Endothelial cell (in vitro differentiated cells): Measurements from ENCODE around the gene GRAMD2A. TPM values are rescaled to one million over a fixed set of nuclear protein-coding genes. Genes with fewer than 3 reads are reported as not detected.

Experiments
- DNase-seq: peaks from one replicate; pipeline ENCODE4 v3.0.0; 2021; ENCODE audit warnings: low spot score
- H3K27ac Mint-ChIP-seq: one replicate; pipeline ENCODE4 v1.8.0; 2021; ENCODE audit warnings: mixed read lengths, inconsistent platforms; ENCODE audit not compliant: unreplicated experiment
- H3K27me3 Mint-ChIP-seq: one replicate; pipeline ENCODE4 v1.8.0; 2021; ENCODE audit warnings: mild to moderate bottlenecking, moderate library complexity, mixed read lengths, inconsistent platforms; ENCODE audit not compliant: unreplicated experiment
- H3K36me3 Mint-ChIP-seq: one replicate; pipeline ENCODE4 v1.8.0; 2021; ENCODE audit warnings: mild to moderate bottlenecking, low read depth, mixed read lengths, inconsistent platforms; ENCODE audit not compliant: unreplicated experiment
- H3K4me1 Mint-ChIP-seq: one replicate; pipeline ENCODE4 v1.8.0; 2021; ENCODE audit warnings: mild to moderate bottlenecking, mixed read lengths, inconsistent platforms; ENCODE audit not compliant: unreplicated experiment
- H3K4me3 Mint-ChIP-seq: one replicate; pipeline ENCODE4 v1.8.0; 2021; ENCODE audit warnings: mild to moderate bottlenecking, mixed read lengths, inconsistent platforms; ENCODE audit not compliant: unreplicated experiment
- H3K9me3 Mint-ChIP-seq: one replicate; pipeline ENCODE4 v1.8.0; 2021; ENCODE audit warnings: mixed read lengths, inconsistent platforms; ENCODE audit not compliant: unreplicated experiment
- total RNA-seq: library from RNA; stranded (reverse); fragmentation: NEBNext Ultra II Directional; extraction: Animal tissue kit (Norgen Biotek cat#: 25700); gene quantifications from one replicate; pipeline ENCODE4 v1.2.1, GENCODE V29; 2021; ENCODE audit not compliant: unreplicated experiment
- TF ChIP-seq, protein P1 (sequence below): fragments of 200-600 bp; sonication (generic); IDR thresholded peaks from one replicate; pipeline ENCODE4 v1.5.0; 2021; ENCODE audit warnings: antibody characterized with exemption; ENCODE audit not compliant: unreplicated experiment

Gene GRAMD2A
- total RNA-seq, 1 donor from 2014 or later = 0.31 TPM

DNA sequence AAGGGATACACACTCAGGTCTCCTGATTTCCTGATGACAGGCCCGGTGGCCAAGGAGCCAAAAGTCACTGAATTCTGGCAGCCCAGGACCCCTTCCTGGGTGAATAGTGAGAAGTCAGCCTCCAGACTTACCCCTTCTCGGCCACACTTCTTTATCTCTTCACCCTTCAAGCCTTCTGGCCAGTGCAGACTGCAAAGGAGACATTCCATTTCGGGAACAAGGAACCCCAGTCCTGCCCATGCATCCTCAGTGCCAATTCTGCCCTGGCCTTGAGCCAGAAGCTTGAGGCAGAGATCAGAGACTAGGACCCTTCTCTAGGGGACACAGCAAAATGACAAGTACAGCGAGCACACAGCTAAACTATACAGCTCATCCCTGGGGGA lies 28.8 kb downstream of the GRAMD2A start:
- Mint-ChIP-seq H3K9me3 (no peaks in the 10 kb centered on the region), H3K4me1 (peaks cover 17% of the 10 kb centered on the region), H3K36me3 (no peaks in the 10 kb centered on the region), H3K4me3 (no peak overlapping the region), H3K27ac (no peak overlapping the region), H3K27me3 (peaks cover 4% of the 10 kb centered on the region)
- DNase-seq = no peak
- TF ChIP-seq, protein P1, sequence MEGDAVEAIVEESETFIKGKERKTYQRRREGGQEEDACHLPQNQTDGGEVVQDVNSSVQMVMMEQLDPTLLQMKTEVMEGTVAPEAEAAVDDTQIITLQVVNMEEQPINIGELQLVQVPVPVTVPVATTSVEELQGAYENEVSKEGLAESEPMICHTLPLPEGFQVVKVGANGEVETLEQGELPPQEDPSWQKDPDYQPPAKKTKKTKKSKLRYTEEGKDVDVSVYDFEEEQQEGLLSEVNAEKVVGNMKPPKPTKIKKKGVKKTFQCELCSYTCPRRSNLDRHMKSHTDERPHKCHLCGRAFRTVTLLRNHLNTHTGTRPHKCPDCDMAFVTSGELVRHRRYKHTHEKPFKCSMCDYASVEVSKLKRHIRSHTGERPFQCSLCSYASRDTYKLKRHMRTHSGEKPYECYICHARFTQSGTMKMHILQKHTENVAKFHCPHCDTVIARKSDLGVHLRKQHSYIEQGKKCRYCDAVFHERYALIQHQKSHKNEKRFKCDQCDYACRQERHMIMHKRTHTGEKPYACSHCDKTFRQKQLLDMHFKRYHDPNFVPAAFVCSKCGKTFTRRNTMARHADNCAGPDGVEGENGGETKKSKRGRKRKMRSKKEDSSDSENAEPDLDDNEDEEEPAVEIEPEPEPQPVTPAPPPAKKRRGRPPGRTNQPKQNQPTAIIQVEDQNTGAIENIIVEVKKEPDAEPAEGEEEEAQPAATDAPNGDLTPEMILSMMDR = no peak

DNA sequence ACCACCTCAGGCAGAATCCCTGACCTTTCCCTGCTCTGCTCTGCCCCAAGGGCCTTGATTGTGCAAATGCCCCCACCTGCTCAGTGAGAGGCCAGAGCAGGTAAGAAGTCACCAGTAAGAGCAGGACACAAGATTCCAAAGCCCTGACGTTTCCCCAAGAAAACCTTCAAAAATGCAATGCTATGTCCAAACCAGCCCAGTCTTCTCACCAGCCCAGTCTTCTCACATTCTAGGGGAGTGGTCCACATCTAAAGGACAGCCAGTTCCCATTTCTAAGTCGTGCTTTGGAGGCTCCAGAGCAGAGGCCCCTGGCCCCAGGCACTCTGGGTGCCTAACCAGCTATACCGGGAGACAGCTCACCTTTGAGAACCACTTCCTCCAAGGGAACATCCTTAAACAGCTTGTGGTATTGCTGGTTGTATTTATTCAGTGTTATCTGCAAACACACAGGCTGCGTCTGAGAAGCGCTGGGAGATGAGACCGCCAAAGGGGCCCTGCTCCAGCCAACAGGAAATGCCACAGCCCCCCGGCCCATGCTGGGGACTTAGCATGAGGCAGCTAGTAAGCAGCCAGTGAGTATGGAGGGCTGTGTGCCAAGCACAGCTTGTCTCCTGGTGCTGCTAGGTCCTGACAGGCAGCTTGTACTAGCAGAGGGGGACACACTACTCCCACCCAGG lies 29.3 kb downstream of the GRAMD2A start:
- Mint-ChIP-seq H3K27ac (no peak overlapping the region), H3K27me3 (peaks cover 4% of the 10 kb centered on the region), H3K4me1 (peaks cover 17% of the 10 kb centered on the region), H3K9me3 (no peaks in the 10 kb centered on the region), H3K36me3 (no peaks in the 10 kb centered on the region), H3K4me3 (no peak overlapping the region)
- TF ChIP-seq, protein P1 = no peak
- no peak for DNase-seq

DNA sequence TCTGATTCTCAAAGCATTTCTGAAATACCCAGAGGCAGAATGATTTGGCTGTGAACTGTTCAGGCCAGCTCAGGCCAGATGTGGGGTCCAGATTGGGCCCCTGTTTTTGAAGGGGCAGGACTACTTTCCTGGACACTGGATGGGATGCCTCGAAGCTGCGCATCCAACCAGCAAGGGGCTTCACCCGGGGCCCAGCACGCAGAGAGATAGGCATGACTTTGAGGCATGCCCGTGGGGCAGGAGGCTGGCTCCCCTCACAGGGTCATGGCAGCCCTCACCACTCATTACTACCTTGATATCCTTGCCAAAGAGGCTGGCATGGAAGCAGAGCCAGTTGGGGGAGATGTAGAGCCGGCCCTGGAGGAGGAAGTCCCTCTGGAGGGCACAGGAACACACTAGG lies 30.1 kb downstream of the GRAMD2A start:
- no peaks in the 10 kb centered on the region for H3K36me3 Mint-ChIP-seq
- peaks cover 19% of the 10 kb centered on the region for H3K4me1 Mint-ChIP-seq
- H3K27ac Mint-ChIP-seq = no peak overlapping the region
- no peak for DNase-seq
- TF ChIP-seq, protein P1 = no peak
- H3K27me3 Mint-ChIP-seq = peaks cover 4% of the 10 kb centered on the region
- H3K9me3 Mint-ChIP-seq = no peaks in the 10 kb centered on the region
- no peak overlapping the region for H3K4me3 Mint-ChIP-seq

DNA sequence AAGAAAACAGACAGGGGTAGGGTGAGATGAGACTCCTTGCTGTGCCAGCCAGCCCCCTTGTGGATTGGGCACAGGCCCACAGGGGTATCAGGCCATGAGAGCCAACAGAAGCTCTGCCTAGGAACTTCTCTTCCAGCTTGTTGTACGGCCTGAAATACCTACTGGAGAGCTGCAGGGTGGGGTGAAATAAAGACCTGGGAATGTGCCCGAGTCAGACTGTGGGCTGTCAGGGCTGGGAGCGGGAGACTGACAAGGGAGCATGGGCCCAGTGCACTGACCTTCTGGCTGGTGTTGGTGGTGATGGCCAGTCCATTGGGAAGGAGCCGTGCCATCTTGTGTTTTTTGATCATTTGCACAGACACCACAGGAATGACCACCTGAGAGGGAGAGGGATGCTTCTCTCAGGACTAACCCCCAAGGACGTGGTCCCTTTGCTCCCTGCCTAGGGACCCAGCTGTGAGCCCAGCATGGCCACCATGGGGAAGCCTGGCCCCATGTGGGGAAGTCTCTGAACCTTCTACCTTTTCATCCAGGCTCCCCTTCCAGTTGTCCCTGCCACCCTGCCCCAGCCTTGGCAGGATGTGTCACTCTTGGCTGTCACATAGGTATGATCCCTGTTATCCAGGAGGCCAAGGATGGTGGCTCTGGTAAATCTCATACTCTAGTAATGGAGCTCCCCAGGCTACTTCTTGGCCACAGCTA lies 30.7 kb downstream of the GRAMD2A start:
- no peak overlapping the region for H3K27ac Mint-ChIP-seq
- no peak overlapping the region for H3K4me3 Mint-ChIP-seq
- no peak for DNase-seq
- peaks cover 4% of the 10 kb centered on the region for H3K27me3 Mint-ChIP-seq
- H3K9me3 Mint-ChIP-seq = no peaks in the 10 kb centered on the region
- H3K36me3 Mint-ChIP-seq = no peaks in the 10 kb centered on the region
- TF ChIP-seq, protein P1 = no peak
- H3K4me1 Mint-ChIP-seq = peaks cover 19% of the 10 kb centered on the region

DNA sequence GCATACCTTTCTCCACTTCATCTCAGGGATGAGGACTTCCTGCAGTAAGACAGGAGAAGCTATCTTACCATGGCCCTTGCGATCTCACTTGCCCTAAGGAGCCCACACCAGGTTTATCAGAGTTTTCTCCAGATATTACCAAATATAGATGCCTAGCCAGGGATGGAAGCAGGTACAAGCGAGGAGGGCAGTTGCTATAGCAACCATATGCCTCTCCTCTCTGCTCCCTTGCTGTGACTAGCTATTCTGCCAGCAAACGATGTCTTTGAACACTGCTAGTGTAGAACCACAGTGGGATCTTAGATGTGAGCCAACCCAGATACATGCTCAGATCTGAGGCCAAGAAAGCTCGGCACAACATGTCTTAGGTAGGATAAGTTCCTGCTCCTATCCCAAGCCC lies 33.9 kb downstream of the GRAMD2A start:
- no peak for DNase-seq
- peaks cover 16% of the 10 kb centered on the region for H3K4me1 Mint-ChIP-seq
- H3K27me3 Mint-ChIP-seq = peaks cover 4% of the 10 kb centered on the region
- no peak overlapping the region for H3K27ac Mint-ChIP-seq
- H3K4me3 Mint-ChIP-seq = no peak overlapping the region
- no peaks in the 10 kb centered on the region for H3K36me3 Mint-ChIP-seq
- TF ChIP-seq, protein P1 = no peak
- no peaks in the 10 kb centered on the region for H3K9me3 Mint-ChIP-seq
